ACHN (cell line): ENCODE results near the gene TIMM10.
A peak's percentile ranks its signal among the peaks of the same experiment; 100 is the strongest.
"Not testable (repeated sequence)": the region's sequence is repeated elsewhere in the genome, so short reads cannot be mapped to it uniquely, and the experiment has no call there.

Experiments
- DNase-seq: peaks from one replicate; pipeline ENCODE4 v3.0.0-alpha.2; 2015
- in situ Hi-C: cut with HindIII; loops from 2 replicates; pipeline ENCODE4 v1.10.0; 2017; ENCODE audit warnings: low sequenced_read_pairs, low pct_ligation_motif_present, low pct_unique_long_range_greater_than_20kb

The TIMM10 gene

DNA sequence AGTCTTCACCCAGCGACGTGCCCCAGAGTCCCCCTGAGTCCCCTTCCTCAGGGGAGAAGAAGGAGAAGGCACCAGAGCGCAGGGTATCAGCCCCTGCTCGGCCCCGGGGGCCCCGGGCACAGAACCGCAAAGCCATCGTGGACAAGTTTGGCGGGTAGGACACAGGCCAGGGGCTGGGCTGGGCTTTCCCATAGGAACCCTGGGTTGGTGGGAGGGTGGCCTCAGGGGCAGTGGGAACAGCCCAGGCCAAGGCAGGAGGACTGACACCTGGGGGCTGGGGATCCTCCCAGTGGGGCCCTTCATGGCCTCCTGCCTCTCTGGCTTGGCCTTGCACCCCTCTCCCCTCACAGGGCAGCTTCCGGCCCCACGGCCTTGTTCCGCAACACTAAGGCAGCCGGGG lies 15.3 kb upstream of the TIMM10 start:
- DNase-seq: no peak
- in situ Hi-C loops: no loop called here

DNA sequence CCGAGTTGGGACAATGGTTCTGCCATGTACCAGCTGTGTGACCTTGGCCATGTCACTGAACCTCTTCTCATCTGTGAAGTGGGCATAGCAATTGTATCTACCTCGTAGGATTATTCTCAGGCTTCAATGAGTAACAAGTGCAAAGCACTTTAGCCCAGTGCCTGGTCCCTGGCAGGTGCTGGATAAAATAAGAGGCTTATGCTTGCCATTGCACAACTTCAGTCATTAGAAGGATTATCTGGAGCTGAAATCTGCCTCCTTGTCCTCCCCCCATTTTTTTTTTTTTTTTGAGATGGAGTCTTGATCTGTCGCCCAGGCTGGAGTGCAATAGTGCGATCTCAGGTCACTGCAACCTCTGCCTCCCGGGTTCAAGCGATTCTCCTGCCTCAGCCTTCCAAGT lies 14.0 kb upstream of the TIMM10 start:
- in situ Hi-C loops: no loop called here
- DNase-seq: no peak

DNA sequence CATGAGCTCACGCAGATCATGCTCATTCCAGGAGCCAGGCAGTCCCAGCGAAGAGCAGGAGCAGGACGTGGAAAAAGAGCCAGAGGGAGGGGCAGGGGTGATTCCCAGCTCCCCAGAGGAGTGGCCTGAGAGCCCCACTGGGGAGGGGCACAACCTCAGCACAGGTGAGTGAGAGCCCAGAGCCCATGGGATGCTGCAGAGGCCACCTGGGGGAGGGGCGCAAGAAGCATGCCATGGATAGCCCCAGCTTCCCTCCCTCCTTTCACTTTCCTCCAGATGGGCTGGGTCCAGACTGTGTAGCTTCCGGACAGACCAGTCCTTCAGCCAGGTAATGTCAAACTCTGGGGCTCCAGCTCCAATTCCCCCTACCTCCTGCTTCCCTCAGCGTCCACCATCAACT lies 13.0 kb upstream of the TIMM10 start:
- DNase-seq: no peak
- in situ Hi-C loops: no loop called here

DNA sequence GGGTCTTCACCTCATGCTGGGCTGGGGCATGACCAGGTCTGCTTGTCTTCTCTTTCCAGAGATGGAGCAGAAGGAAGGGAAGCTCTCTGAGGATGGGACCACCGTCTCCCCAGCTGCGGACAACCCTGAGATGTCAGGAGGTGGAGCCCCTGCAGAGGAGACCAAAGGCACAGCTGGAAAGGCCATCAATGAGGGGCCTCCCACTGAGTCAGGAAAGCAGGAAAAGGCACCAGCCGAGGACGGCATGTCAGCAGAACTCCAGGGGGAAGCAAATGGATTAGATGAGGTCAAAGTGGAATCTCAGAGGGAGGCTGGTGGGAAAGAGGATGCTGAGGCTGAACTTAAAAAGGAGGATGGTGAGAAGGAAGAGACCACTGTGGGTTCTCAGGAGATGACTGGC lies 12.0 kb upstream of the TIMM10 start:
- no peak for DNase-seq
- in situ Hi-C loops: no loop called here

DNA sequence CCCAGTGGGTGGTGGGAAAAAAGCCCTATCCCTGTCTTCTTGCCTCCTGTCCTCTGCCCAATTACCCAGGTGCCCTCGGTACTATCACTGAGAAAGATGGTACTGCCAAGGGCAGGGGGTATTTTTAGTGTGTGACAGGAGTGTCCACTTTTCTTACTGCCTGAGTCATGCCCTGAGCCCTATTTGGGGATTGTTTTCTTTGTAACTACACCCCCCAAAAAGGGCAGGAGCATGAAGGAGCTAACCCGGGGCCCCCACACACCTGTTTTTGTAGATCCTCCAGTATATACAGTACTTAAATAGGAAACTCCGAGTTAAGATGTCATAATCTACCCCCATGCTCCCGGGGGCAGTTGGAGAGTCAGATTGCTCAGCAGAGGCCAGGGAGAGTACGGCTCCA lies 10.6 kb upstream of the TIMM10 start:
- DNase-seq: no peak
- in situ Hi-C loops: no loop called here

DNA sequence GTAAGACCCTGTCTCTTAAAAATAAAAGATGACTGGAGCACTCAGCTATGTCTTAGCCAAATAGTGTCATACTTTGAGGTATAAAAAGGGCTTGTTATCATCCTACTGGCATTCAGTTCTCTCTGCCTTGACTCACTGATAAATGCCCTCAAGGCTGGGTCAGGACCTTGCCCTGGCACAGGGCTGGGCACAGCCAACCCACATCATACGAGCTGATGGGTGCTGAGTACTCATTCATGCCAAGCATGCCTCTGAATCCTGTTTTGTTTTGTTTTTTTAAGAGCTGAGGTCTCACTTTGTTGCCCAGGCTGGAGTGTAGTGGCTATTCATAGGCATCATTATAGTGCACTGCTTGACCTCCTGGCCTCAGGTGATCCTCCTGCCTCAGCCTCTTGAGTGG lies 8.8 kb upstream of the TIMM10 start:
- in situ Hi-C loops: no loop called here
- DNase-seq: no peak

DNA sequence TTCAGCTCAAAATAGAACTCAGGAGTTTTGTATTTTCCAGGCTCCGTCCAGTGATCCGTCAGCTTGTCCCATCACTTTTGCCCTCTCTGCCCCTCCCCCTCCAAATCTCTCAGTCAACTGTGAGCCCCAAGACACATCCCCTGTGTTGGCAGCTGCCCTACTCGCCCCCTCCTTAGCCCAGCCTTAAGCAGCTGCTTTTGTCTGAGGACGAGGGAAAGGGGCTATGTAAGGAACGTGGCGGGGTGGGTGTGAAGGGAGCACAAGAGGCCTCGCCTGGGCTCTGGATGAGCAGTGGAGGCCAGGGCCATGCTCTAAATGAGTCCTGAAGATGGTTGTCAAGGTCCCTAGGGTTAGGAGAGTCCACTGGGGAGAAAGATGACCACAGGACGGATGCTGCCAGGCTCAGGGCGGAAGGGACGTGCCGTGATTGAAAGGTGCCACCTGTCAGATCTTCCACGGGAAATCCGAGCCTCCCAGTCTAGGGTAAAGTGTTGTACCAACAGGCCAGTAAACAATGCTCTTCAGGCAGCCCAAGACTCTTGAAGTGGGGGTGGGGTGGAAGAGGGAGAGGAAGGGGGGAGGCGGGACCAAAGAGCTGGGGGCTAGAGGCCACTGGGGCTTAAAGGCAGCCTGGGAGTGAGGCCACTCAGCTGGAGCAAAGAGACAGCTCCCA lies 6.5 kb upstream of the TIMM10 start, which contains the start of gene SMTNL1:
Gene SMTNL1, plus strand, starts transcription at position 649 of the 673 bp plus-strand sequence. CDS start 5,048 bp downstream, outside the sequence.
- no peak for DNase-seq
- in situ Hi-C loops: no loop called here

DNA sequence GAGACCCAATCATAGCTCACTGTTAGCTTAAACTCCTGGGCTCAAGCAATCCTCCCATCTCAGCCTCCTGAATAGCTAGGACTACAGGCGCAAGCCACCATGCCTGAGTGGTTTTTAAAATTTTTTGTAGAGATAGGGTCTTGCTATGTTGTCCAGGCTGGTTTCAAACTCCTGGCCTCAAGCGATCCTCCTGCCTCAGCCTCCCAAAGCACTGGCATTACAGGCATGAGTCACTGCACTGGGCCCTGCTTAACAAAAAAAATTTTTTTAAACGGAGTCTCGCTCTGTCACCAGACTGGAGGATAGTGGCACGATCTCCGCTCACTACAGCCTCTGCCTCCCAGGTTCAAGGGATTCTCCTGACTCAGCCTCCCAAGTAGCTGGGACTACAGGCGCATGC lies 3.9 kb upstream of the TIMM10 start:
- in situ Hi-C loops, DNase-seq: not testable (repeated sequence)

DNA sequence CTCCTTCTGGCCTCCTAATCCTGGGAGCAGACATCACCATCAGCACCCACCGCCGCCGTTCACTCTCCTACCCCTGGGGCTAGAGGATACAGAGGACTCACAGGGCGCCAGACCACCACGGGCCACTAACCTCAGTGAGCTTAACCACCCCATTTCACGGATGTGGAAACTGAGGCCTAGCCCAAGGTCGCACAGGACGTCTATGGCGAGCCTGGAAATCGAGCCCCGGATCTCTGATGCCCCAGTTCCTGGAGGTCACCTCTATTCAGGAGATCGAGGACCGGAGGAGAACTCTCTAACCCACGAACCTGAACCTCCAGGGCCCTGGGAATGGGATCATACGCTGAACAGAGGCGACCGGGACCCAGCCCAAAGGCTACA lies 349 bp downstream of the TIMM10 start:
- in situ Hi-C loops: no loop called here
- DNase-seq: no peak

DNA sequence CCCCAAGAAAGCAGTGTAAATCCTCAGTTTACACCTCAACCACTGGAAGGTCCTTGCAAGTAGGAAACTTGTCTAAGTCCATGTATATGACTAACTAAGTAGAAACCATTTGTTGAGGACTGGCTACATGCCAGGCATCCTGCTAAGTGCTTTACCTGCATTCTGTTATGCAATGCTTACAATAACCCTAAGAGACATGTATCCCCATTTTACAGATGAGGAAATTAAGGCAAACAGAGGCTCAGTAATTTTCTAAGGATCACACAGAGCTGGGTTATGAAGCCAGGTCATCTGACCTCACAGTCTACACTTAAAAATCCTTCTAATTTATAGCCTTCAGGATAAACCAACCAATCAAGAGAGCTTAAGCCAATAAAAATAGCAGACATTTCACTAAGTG lies 1.5 kb downstream of the TIMM10 start:
- in situ Hi-C loops: no loop called here
- no peak for DNase-seq

DNA sequence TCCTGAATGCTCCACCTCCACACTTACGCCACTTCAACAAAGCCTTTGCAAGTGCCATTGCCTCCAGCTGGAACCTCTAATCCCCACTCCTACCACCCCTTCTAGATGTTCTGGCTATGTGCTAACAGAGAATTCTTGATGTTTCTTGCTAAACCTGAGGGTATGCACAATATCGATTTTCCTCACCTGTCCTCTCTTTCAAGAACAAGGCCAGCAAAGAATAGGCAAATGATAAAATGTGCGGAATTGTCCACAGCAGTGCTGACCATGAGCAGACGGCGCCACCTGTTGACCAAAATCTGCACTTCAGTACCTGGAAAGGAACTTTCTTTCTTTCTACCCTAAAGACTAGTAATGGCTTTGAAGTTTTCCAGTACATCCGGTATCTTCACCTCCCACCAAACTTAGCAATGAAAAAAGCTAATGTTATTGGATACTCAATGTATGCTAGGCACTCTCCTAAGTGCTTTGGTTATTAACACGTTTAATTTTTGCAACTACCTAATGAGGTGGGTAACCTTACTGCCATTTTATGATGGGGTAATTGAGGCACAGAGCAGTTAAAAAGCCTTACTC lies 3.4 kb downstream of the TIMM10 start:
- peak; percentile 47 for DNase-seq
- in situ Hi-C loops: no loop called here

DNA sequence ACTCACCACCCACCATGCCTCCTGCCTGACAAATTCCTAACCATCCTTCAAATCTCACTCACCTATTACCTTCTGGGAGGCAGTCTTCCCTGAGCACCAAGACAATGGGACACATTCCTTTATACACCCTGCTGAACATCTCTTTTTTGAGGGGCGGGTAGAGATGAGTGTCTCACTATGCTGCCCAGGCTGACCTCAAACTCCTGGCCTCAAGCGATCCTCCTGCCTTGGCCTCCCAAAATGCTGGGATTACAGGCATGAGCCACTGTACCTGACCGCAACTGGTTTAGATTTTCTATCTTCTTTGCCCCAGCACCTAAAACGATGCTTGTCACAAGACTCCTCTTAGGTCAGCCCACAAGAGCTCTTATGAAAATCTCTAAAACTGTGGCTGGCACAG lies 7.1 kb downstream of the TIMM10 start:
- no peak for DNase-seq
- in situ Hi-C loops: no loop called here

DNA sequence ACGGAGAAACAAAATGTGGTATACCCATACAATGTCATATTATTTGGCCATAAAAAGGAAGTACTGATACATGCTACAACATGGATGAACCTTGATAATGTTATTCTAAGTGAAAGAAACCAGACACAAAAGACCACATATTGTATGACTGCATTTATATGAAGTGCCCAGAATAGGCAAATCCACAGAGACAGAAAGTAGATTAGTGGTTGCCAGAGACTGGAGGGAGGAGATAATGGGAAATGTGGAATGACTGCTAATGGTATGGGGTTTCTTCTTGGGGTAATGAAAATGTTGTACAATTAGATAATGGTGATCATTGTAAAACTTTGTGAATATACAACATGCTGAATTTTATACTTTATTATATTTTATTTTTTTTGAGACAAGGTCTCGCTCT lies 9.4 kb downstream of the TIMM10 start:
- in situ Hi-C loops: no loop called here
- no peak for DNase-seq

DNA sequence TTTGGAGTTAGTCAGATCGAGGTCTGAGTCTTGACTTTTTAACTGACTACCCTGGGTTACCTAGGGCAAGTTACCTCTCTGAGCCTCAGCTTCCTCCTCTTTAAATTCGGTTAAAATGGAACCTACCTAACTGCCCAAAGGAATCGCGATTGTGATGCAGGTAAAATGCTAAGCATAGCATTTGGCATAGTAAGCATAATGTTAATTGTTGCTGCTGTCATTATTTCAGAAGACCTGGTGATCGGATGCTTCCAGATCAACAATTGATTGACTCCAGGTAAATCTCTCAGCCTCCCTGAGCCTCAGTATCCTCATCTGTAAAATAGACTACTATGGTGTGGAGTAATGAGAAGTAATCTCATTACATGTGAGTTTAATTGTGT lies 14.5 kb downstream of the TIMM10 start:
- no peak for DNase-seq
- in situ Hi-C loops: no loop called here

DNA sequence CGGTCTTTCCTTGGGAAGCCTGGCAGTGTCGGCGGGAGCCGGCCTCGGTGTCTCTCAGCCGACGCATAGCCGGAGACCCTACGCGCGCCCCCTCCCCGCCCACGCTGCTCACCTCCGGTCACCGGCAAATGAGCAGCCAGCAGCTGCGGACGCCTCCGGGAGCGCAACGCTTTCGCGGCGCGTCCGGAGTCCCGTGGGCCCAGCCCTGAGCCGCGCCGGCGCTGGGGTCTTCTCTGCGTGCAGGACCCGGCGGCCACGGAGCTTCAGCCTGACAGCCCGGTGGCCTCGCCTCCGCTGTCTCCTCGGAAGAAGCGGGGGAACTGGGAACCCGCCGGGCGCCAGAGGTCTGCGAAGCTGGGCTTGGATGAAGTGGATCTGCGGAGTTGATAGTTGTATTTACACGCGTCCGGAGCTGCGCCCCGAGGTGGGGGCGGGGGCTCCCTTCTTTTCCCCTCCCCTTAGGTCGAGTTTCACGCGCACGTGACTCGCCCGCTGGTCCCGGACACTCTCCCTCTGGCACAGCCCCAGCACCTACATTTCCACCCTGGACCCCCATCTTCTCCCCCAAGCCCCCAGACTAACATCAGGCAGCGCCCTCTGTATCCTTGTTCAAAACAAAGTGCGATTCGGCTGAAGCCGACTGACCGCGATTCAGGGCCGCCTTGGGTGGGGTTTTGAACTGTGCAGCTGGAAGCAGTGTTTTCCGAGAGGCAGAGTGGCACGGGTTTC lies 15.1 kb downstream of the TIMM10 start, which contains the start of gene SLC43A1:
Gene SLC43A1, minus strand, starts transcription at position 371 of the 729 bp plus-strand sequence. CDS start 1,591 bp downstream, outside the sequence.
- no peak for DNase-seq
- in situ Hi-C loops: no loop called here

DNA sequence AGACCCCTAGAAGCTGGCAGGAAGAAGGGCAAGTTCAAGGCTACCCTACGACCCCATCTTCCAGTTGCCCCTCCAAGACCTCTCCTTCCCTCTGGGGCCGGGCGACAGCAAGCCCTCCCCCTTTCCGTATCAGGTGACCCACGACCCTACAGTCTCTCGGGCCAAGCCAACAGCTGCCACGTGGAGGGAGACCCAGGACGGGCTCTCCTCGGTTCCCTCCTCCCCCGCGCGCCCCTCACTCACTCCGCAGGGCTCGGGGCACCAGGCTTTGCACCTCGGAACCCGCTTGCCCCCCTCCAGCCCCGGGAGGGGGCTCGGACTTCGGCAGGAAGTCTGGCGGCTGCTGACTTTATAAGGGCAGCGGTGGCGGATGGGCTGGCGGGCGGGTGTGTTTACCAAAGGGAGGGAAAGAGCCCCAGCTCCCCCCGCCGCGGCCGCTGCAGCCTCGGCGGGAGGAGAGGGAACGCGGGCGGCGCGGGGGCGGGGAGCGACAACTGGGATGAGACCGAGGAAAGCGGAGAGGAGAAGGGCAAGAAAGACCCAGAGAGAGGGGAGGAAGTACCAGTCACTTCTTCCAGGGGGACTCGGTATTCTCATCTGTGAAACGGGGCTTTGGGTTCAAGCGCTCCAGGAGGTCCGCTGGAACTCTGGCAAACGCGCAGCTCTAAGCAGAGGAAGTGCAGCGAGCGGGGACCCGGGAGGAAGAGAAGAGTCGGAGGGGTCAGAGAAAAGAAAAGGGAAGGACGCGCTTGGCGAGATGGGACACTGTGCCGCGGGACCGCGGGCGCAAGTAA lies 15.8 kb downstream of the TIMM10 start:
- in situ Hi-C loops: no loop called here
- DNase-seq: no peak

DNA sequence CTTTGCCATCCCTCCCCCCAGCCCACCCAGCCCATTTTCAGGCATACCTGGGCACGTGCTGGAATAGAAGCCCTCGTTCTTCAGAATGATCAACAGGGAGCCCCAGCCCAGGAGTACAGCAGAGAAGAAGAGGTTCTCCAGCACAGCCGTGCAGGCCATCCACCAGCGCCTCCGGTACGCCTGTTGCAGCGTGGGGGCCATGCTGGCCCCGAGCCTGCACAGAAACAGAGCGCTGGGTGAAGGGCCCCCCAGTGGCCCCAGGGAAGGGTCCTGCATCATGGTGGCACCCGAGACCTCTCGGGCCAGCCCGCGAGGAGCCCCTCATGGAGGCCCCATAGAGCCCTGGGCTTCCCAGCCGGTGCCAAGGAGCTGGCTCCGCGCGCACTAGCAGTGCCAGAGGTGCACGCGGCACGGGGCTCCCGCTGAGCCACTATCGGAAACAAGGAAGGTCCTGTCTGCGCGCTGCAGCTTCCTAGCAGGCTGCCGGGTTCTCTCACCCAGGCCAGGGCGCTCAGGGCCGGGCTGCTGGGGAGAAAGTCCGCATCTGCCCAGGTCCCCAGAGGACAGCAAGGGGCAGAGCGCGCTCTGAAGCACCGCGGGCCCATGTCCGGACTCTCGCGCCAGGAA lies 16.5 kb downstream of the TIMM10 start:
- DNase-seq: no peak
- in situ Hi-C loops: no loop called here

DNA sequence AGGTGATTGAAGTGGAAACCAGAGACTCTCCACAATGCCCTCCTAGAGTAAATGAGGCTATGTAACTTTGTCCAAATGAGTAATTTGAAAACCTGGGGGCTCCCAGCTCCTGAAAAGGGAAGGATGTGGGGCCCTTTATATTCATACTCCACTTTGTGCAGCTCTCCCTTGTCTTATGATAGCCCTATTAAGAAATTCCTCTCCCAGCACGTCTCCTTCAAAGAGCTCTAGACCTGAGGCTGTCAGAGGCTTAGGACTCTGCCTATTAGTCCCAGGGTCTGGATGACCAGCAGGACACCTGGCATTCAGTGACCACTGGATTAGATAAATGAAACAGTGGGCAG lies 17.1 kb downstream of the TIMM10 start:
- DNase-seq: no peak
- in situ Hi-C loops: no loop called here
